DMS53 (cell line): ENCODE measurements around the gene RGS11.

Experiments
- DNase-seq: peaks from one replicate; lab custom pipeline; 2025; lab: John Stamatoyannopoulos, UW

Gene RGS11

GRCh38 chr16:275786-276232, at the start of gene RGS11:
RGS11 (minus strand) TSS chr16:275944; CDS start chr16:275911, 33 bp downstream.
- no peak for DNase-seq

DNA sequence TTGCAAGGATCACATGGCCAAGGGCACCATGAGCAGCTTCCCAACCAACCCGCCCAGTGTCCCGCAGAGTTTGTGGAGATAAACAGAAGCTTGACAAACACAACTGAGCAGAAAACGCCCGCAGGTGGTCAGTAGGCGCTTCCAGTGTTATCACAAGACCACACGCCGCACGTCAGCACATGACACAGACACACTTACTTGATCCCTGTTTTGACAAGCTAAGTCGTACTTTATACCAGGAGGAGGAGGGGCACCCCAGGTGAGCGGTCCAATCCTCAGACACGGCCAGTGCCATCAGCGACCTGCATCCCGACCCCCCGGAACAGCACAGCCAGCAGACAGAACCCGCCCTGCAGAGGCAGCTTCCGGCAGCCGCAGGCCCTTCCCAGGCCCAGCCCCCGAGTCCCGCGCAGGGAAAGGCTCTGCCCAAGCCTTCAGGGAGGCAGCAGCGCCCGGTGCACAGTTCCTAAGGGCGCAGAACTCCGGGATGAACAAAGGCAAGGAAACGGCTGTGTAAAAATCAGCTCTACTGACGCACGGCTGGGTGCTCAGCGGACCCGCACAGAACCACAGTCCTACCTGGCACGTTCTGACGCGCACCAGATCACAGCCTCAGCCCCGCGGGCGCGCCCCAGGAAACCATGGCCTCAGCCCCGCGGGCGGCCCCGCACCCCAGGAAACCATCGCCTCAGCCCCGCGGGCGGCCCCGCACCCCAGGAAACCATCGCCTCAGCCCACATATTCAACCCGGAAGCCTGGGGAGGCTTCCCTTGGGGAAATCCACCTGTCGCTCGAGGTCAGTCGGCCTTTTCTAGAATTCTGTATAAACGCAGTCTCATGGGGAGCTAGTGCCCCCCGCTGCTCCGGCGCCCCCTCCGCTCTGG, 48.9 kb upstream of the RGS11 start:
- DNase-seq, result no peak

DNA sequence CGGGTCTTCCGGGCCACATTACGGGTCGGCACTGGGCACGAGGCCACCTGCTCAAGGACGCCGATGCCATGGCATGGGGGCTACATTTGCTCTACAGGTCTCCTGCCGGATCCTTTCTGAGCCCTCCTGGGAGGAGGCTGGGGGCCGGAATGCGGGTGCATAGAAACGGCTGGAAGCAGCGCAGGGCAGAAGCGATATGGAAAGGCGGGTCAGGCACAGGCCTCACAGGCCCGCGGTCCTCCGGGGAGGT, 48.4 kb upstream of the RGS11 start:
- DNase-seq, result no peak

DNA sequence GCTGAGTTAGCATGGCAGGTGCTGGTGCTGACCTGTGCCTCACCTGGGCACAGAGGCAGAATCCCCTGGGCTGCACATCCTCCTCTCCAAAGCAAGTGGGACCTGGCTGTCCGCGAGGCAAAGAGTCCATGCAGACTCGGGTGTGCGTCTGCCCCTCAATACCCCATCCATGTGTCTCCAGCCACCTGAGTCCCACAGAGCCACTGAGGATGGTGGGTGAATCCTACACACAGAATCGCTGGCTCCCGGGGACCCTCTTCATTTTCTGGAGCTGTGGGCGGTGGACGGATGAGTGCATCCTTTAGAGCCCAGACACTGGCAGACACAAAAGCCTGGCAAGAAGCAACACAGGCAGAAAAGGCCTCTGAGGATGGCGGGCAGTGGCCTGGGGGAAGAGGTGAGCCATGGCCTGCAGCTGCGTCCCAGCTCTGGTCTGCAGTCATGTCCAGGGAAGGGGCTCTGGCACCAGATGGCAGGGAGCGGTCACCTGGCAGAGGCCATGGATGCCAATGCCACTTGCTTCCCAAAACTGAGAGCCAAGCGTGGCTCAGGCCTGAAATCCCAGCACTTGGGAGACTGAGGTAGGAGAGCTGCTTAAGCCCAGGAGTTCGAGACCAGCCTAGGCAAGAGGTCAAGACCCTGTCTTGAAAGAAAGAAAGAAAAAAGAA, 46.9 kb upstream of the RGS11 start:
- no peak for DNase-seq

DNA sequence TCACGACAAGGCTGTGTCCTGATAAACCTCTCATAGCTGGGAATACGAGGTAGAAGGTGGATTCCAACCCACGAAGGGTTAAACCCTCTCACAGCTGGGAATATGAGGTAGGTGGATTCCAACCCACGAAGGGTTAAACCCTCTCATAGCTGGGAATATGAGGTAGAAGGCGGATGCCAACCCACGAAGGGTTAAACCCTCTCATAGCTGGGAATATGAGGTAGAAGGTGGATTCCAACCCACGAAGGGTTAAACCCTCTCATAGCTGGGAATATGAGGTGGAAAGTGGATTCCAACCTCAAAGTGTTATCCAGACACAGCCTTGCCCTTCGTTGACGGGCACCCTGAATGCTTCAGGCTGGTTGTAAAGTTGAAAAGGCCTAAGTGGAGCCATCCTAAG, 45.8 kb upstream of the RGS11 start:
- no peak for DNase-seq

DNA sequence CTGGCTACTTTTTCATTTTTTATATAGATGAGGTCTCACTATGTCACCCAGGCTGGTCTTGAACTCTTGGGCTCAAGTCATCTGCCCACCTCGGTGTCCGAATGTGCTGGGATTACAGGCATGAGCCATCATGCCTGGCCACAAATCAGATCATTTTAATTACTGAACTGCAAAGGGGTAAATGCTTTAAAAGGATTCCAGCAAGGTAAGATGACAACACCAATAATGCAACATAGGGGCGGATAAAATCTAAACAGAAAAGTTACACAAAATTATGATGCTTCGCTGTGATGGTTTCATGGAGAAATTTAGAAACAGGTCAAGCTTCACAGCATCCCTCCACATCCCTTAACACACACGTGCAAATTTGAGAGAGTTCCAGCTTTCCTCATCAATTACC, 44.5 kb upstream of the RGS11 start:
- DNase-seq, result no peak

- DNase-seq, result peak; percentile 23
Observed at GRCh38 chr16:318628-319027, 42.9 kb upstream of the RGS11 start.

- no peak for DNase-seq
Observed at GRCh38 chr16:317583-317982, 41.8 kb upstream of the RGS11 start.

GRCh38 chr16:316741-317464, 41.2 kb upstream of the RGS11 start:
- no peak for DNase-seq

- no peak for DNase-seq
Observed at GRCh38 chr16:314795-315299, 39.1 kb upstream of the RGS11 start.

- no peak for DNase-seq
Observed at GRCh38 chr16:314351-314750, 38.6 kb upstream of the RGS11 start.

- no peak for DNase-seq
Observed at GRCh38 chr16:311725-312124, 36.0 kb upstream of the RGS11 start.

- no peak for DNase-seq
Observed at GRCh38 chr16:309476-309875, 33.7 kb upstream of the RGS11 start.

GRCh38 chr16:307691-308312, 32.1 kb upstream of the RGS11 start:
- no peak for DNase-seq

GRCh38 chr16:306911-307370, 31.2 kb upstream of the RGS11 start:
- DNase-seq, result no peak

DNA sequence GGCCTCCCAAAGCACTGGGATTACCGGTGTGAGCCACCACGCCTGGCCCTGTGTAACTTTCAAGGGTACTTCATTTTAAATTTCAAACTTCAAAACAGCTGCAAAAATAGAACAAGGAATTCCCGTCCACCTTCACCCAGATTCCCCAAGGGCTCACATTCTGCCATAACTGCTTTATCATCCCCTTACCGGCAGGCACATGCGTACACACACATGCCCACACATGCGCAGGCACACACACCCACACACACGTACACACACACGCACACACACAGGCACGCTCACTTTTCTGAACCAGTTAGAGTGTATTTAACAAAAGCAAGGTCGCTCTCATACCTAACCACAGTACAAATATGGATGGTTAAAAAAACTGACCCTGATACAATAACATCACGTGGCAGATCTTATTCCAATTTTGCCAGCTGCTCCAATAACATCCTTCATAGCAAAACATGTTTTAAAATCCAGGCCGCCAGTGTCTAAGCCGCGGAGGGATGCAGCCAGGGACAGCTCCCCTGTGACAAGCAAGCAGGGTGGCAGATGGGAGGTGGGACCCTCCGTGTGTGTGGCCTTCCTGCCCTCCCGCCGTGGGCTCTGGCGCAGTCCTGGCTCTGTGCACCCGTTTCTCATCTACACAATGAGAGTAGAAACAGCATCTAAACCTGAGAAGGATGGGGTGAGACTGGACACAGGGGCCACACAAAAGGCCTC, 30.3 kb upstream of the RGS11 start:
- DNase-seq, result no peak

DNA sequence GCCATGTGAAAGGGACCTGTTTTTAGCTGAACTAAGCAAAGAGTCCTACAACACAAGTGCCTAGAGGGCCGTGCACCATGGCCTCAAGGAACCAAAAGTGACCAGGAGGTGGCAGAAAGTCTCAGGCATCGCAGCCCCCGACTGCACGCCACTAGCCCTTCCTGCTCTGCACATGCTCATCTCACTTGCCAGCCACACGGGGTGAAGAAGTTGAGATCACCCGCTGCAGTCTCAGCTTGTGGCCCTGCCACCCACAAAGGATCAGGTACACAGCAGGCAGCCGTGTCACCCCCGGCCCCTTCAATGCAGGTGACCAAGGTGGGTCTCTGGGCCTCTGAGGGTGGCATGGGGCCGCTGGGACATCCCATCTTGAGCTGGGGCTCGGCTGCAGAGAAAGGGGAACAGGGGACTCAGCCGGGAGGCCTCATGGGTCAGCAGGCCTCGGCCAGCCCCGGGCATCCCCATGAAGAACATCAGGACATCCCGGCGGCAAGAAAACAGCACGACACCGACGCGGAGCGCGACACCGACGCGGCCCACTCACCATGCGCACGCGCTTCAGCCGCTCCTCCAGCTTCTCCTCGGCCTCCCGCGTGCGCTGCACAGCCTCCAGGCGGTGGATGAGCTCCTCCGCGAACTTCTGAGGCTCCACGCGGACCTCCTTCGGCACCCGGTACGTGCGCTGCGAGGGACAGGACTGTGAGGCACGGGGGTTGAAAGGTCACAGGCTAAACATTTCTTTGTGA, 28.2 kb upstream of the RGS11 start:
- no peak for DNase-seq

DNA sequence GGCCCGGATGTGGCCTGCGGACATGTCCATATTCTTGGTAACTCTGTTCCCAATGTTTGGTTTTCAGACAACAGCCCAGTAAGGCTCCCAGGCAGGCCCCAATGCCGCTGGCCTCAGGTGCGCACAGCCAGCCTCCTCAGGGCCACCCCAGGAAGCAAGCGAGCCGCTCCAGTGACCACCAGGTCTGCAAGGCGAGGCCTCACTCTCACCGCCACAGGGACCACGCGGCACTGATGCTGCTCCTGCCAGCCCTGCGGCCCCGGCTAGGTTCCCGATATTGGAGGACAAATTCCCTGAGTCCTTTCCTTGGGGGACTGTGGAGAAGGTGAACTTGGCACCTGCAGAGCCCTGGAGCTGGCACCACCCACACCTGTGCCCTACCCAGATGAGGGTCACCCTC, 26.2 kb upstream of the RGS11 start:
- no peak for DNase-seq

DNA sequence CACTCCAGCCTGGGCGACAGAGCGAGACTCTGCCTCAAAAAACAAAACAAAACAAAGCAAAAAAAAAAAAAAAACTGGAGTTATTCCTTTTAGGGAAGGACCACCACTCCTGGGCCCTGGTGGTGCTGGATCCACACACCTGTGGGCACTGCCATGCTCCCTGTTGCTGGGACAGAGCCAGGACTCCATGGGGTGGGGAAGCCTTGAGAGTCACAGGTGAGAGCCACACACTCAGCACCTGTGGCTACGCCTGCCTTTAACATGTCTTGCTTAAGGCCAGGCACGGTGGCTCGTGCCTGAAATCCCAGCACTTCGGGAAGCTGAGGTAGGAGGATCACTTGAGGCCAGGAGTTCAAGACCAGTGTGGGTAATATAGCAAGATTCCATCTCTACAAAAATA, 25.5 kb upstream of the RGS11 start:
- DNase-seq, result no peak

DNA sequence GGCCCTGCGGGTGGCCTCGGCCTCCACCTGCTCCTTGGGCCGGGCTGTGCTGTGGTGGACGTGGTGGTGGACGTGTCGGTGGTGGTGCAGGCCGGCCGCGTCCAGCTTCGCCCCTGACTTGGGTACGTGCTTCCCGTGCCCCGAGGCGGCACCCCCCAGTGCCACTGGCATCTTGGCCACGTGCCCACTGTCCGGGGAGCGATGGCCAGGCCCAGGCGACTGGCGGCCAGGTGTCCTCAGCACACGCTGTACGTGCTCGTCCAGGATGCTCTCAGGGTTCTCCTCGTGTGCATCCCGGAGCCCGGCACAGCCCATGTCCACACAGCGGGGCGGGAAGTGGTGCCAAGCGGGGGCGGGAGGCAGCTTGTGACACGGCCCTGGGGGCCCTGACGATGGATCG, 22.1 kb upstream of the RGS11 start:
- no peak for DNase-seq
